Ureter (tissue), 1 donor: ENCODE data around the gene MAGEA4. TPM values are rescaled to one million over a fixed set of nuclear protein-coding genes. Genes with fewer than 3 reads are reported as not detected.
A peak's percentile ranks its signal among the peaks of the same experiment; 100 is the strongest.
"Not testable (repeated sequence)": the region's sequence is repeated elsewhere in the genome, so short reads cannot be mapped to it uniquely, and the experiment has no call there.

Experiments
- DNase-seq: peaks from one replicate; pipeline ENCODE4 v3.0.0-alpha.2; 2020; ENCODE audit warnings: low spot score
- total RNA-seq: library from RNA; stranded (reverse); gene quantifications from one replicate; pipeline ENCODE4 v1.2.4, GENCODE V29; 2023
- donor health status: DM: yes; HTN: yes; CAD: no.

The MAGEA4 gene
- not detected for total RNA-seq

GRCh38 chrX:151912780-151913179 lies at the start of gene MAGEA4:
Gene MAGEA4 (plus strand): TSS chrX:151912889. CDS start chrX:151923665, 10,776 bp downstream.
- DNase-seq, result no peak

GRCh38 chrX:151870602-151871001 lies 42.1 kb upstream of the MAGEA4 start:
- no peak for DNase-seq

- DNase-seq, result no peak
Observed at GRCh38 chrX:151871244-151871643, 41.4 kb upstream of the MAGEA4 start.

GRCh38 chrX:151873096-151873495 lies 39.6 kb upstream of the MAGEA4 start:
- DNase-seq, result no peak

- DNase-seq, result peak; percentile 46
Observed at GRCh38 chrX:151875270-151876026, 37.2 kb upstream of the MAGEA4 start.

- no peak for DNase-seq
Observed at GRCh38 chrX:151878574-151878973, 34.1 kb upstream of the MAGEA4 start.

GRCh38 chrX:151879856-151880255 lies 32.8 kb upstream of the MAGEA4 start:
- no peak for DNase-seq

- no peak for DNase-seq
Observed at GRCh38 chrX:151880895-151881294, 31.8 kb upstream of the MAGEA4 start.

GRCh38 chrX:151889421-151889820 lies 23.3 kb upstream of the MAGEA4 start:
- DNase-seq, result no peak

- DNase-seq, result no peak
Observed at GRCh38 chrX:151896734-151897474, 15.8 kb upstream of the MAGEA4 start.

GRCh38 chrX:151899622-151900021 lies 13.1 kb upstream of the MAGEA4 start:
- no peak for DNase-seq

GRCh38 chrX:151901826-151902225 lies 10.9 kb upstream of the MAGEA4 start:
- no peak for DNase-seq

GRCh38 chrX:151902813-151903591 lies 9.7 kb upstream of the MAGEA4 start:
- DNase-seq, result no peak

- DNase-seq, result no peak
Observed at GRCh38 chrX:151904989-151905388, 7.7 kb upstream of the MAGEA4 start.

- no peak for DNase-seq
Observed at GRCh38 chrX:151912221-151912620, 468 bp upstream of the MAGEA4 start.

GRCh38 chrX:151918736-151919135 lies 6.0 kb downstream of the MAGEA4 start:
- DNase-seq, result not testable (repeated sequence)

GRCh38 chrX:151919610-151920009 lies 6.9 kb downstream of the MAGEA4 start:
- DNase-seq, result no peak

- no peak for DNase-seq
Observed at GRCh38 chrX:151920101-151920500, 7.4 kb downstream of the MAGEA4 start.

- no peak for DNase-seq
Observed at GRCh38 chrX:151920530-151920929, 7.8 kb downstream of the MAGEA4 start.

- DNase-seq, result no peak
Observed at GRCh38 chrX:151921292-151921691, 8.6 kb downstream of the MAGEA4 start.

- no peak for DNase-seq
Observed at GRCh38 chrX:151921866-151922265, 9.2 kb downstream of the MAGEA4 start.

GRCh38 chrX:151922692-151923091 lies 10.0 kb downstream of the MAGEA4 start:
- no peak for DNase-seq
